ENCODE measurements around the gene CBARP.

Gene CBARP

GRCh38 chr19:1262623-1263123, 24.9 kb upstream of the CBARP start:
- DNase-seq = no peak

GRCh38 chr19:1261798-1262622, 24.2 kb upstream of the CBARP start:
- DNase-seq = no peak

- DNase-seq = no peak
These were observed 23.7 kb upstream of the CBARP start for GRCh38 chr19:1261538-1261797.

- DNase-seq = peak; percentile 97
These were observed 23.1 kb upstream of the CBARP start for GRCh38 chr19:1260749-1261537.

- DNase-seq = no peak
These were observed 22.3 kb upstream of the CBARP start for GRCh38 chr19:1259876-1260748.

- peak; percentile 92 for DNase-seq
These were observed 21.5 kb upstream of the CBARP start for GRCh38 chr19:1259206-1259875.

- no peak for DNase-seq
These were observed 21.0 kb upstream of the CBARP start for GRCh38 chr19:1258707-1259205.

GRCh38 chr19:1258163-1258492, 20.3 kb upstream of the CBARP start:
- DNase-seq = no peak

GRCh38 chr19:1257475-1258162, 19.8 kb upstream of the CBARP start:
- DNase-seq = no peak

GRCh38 chr19:1256646-1257474, 19.1 kb upstream of the CBARP start:
- no peak for DNase-seq

GRCh38 chr19:1255186-1256161, 17.7 kb upstream of the CBARP start:
- DNase-seq = no peak

GRCh38 chr19:1254530-1255185, 16.9 kb upstream of the CBARP start:
- DNase-seq = no peak

- no peak for DNase-seq
These were observed 16.3 kb upstream of the CBARP start for GRCh38 chr19:1254081-1254527.

GRCh38 chr19:1253514-1254080, 15.8 kb upstream of the CBARP start:
- DNase-seq = no peak

- DNase-seq = peak; percentile 87
These were observed 15.2 kb upstream of the CBARP start for GRCh38 chr19:1252821-1253513.

- no peak for DNase-seq
These were observed 14.5 kb upstream of the CBARP start for GRCh38 chr19:1252221-1252820.

GRCh38 chr19:1251330-1252220, 13.8 kb upstream of the CBARP start:
- DNase-seq = no peak

Data from islet precursor cell (in vitro differentiated cells).